Fibroblast of skin of scalp (primary cell): ENCODE data around the gene TMEM204.

Experiments
- DNase-seq: peaks from one replicate; pipeline ENCODE4 v3.0.0-alpha.2; 2013

Gene TMEM204

DNA sequence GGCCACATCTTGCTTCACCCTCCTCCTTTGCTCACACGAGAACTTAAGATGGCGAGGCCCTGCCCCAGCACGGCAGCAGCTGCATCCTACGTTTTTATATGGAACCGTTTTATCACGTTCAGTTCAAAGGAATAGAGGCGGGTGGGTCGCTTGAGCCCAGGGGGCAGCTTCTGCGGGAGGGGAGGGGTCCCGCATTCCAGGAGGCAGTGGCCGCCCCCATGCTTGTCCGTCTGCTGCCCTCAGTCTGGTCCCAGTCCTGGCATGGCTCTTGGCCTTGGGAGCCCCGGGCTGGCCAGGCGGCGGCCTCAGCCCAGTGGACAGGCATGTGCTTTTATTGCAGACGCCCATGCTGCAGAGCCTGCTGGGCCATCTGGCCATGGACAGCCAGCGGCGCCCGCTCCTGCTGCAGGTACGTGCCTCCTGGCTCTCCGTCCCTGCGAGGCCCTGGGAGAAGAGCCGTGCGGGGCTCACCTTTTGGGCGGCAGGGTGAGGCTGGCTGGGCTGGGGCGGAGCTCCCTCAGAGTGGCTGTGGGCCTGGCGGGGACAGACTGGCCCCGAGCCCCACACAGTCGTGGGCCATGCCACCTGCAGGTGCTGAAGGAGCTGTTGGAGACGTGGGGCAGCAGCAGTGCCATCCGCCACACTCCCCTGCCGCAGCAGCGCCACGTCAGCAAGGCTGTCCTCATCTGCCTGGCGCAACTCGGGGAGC lies 33.6 kb upstream of the TMEM204 start:
- no peak for DNase-seq

- DNase-seq: no peak
These were observed 32.9 kb upstream of the TMEM204 start for GRCh38 chr16:1500465-1501150.

DNA sequence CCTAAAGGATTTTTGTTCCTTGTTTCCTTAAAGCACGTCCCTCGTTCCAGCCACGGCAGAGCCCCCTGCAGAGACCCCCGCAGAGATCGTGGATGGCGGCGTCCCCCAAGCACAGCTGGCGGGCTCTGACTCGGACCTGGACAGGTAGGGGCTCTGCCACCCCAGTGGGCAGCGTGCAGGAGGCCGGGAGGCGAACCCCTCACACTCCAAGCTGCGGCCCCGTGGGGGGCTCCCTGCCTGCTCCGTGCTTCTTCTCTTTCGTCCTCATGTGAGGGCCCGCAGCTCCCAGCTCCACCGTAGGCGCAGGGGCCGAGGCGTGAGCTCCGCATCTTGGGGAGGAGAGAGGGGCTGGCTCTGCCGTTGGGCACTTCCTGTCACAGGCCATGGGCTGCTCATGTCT lies 31.8 kb upstream of the TMEM204 start:
- no peak for DNase-seq

DNA sequence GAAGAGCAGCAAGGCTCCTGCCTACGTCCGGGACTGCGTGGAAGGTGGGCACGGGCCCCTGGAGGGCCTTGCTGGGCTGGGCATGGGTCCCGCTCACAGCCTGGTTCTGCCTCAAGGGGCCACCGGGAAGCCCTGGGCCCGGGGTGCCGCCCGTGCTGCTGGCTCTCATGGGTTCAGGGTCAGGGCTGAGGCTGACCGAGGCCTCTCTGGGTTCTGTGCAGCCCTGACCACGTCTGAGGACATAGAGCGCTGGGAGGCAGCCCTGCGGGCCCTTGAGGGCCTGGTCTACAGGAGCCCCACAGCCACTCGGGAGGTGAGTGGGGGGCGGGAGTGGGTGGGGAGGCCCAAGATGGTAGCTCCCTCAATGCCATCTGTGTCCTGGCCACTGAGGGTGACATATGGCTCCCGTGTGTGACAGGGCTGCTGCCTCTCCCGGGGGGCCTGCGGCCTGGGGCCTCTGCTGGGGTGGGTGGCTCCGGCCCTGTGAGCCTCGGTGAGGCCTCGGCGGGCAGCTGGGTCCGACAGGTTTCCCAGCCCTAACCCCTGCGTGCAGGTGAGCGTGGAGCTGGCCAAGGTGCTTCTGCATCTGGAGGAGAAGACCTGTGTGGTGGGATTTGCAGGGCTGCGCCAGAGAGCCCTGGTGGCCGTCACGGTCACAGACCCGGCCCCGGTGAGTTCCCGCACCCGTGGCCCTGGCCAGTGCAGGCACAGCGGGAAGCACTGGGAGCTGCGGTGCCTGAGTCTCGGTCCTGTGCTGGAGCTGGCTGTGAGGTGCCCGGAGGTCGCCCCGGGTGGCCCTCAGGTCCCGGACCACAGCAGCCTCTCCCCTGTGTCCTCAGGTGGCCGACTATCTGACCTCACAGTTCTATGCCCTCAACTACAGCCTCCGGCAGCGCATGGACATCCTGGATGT lies 31.1 kb upstream of the TMEM204 start:
- DNase-seq: no peak

DNA sequence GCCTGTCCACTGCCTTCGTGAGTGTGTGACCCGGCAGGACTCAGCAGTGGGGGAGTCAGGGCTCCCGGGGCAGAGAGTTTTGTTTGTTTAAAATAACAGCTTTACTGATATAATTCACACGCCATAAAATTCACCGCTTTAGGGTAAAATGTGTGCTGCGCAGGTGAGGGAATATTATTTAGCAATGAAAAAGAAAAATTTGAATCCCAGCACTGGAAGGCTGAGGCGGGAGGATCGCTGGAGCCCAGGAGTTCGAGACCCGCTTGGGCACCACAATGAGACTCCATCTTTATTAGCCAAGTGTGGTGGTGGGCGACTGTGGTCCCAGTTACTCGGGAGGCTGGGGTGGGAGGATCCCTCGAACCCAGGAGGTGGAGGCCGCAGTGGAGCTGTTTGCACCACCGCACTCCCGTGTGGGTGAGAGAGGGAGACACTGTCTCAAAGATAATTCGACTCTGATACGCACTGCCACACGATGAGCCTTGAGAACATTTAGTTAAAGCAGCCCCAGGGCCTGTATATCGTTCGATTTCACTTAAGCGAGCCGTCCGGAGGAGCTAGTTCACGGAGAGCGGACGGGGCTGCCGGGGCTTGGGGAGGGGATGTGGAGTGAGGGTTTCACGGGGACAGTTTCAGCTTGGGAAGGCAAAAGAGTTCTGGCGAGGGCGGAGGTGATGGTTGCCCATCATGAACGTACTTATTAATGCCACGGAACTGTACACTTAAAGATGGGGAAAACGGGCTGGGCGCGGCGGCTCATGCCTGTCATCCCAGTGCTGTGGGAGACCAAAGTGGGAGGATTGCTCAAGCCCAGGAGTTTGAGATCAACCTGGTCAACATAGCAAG lies 30.1 kb upstream of the TMEM204 start:
- DNase-seq: no peak

- DNase-seq: no peak
These were observed 28.2 kb upstream of the TMEM204 start for GRCh38 chr16:1505073-1505844.

- no peak for DNase-seq
These were observed 27.6 kb upstream of the TMEM204 start for GRCh38 chr16:1505912-1506311.

DNA sequence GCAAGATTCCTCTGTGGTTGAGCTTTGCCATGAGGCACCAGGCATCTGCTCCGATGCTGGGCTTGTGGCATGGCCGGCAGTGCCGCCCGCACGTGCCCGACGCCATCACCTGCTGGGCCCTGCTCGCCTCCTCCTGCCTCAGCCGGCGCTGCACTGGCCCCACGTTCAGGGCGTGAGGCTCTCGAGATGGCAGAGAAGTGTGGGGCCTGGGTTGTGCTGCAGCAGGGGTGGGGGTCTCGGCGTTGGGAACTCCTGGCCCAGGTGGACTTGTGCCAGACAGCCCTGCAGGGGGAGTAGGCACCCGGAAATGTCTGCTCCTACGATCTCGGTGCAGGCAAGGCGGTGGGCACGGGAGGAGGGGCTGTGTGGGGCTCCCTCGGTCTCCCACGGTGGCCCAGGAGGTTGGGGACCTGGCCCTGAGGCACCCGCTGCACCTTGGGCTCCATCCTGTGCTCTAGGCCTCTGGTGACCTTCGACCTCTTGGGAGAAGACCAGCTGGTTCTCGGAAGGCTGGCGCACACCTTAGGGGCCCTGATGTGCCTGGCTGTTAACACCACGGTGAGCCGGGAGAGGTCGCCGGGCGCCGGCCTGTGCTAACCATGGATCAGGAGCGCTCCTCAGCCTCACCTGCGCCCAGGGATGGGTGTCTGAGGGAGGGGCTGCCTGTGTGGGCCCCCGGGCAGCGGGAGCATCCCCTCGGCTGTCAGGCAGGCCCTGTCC lies 26.8 kb upstream of the TMEM204 start:
- no peak for DNase-seq

DNA sequence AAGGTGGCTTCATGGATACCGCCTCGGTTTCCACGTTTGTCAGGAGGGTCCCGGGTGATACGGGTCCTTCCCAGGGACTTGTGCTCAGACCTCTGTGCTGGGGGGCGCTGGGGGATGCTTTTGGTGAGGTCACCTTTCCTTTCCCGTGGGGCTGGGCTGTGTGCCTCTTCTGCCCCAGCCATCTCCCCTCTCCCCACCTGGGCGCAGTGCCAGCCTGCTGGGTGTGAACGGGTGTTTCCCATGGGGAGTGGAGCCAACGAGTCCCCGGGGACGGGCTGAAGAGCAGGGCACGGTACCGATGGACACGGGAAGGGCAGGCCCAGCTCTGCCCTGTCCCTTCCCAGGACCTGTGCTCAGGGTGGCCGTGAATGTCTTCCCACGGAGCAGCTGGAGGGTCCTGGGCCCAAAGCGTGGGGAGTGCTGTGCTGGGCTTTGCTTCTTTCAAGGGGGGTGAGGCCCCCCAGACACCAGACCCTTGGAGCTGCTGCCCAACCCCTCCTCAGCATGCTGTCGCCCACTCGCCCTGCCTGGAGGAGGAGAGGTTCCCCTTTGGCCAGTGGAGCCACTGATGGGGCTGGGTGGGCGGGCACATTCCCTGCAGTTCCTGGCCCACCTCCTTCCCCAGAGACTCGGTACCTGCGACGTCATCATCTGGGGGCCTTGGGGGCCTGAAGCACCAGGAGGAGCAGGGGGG lies 24.8 kb upstream of the TMEM204 start:
- no peak for DNase-seq

GRCh38 chr16:1509307-1510221 lies 23.9 kb upstream of the TMEM204 start:
- no peak for DNase-seq

DNA sequence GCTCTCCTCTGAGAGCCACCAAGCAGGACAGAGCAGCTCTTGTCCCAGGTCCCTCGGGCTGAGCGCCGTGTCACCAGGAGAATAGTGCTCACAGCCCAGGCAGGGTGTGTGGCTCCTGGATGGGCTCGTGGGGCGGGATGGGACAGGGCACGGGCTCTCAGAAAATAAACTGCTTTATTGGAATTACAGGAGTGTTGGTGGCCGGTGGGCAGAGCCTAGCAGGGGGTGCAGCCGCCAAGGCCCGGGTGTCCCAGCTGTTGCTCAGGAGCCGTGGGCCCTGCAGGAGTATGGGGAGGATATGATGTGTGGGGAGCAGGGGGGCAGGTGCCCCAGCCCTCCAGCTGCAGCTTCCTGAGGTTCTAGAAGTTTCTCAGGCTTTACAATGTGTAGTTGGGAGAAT lies 23.2 kb upstream of the TMEM204 start:
- no peak for DNase-seq

GRCh38 chr16:1510941-1511351 lies 22.5 kb upstream of the TMEM204 start:
- DNase-seq: no peak

DNA sequence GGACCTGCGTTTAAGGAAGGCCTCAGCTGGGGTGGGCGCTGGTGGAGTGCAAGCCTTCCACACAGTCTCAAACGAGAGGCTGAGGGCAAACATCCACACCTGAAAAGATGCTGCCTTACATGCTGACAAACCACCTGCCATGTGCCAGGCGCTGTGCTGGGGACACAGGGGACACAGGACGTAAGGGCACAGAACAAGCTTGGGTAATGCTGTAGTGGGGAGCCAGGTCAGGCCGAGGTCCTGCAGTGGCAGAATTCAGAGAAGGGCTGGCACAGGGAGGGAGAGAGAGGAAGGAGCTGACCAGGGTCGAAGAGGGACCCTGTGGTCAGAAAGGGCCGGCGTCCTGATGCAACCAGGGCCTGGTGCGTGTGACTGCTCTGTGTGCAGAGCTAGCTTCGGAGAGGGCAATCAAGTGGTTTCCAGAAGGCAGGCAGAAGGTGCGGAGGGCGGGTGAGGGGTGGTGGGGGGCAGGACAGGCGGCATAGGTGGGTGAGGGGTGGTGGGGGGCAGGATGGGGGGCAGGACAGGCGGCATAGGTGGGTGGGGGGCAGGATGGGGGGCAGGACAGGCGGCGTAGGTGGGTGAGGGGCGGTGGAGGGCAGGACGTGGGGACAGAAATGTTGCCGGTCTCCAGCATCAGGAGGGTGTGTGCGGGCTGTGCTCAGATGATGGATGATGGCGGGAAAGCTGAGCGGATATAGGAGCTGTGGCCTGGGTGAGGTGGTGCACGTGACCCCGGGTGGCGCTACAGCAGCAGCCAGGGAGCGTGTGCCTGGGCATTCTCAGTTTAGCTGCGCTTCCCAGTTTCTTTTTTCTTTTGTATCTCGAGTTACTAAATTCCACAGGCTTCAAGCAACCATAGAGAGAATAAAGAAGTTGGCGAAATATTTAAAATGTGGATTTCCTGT lies 21.6 kb upstream of the TMEM204 start:
- no peak for DNase-seq

GRCh38 chr16:1512774-1513173 lies 20.7 kb upstream of the TMEM204 start:
- DNase-seq: no peak

- no peak for DNase-seq
These were observed 19.0 kb upstream of the TMEM204 start for GRCh38 chr16:1514507-1514906.

DNA sequence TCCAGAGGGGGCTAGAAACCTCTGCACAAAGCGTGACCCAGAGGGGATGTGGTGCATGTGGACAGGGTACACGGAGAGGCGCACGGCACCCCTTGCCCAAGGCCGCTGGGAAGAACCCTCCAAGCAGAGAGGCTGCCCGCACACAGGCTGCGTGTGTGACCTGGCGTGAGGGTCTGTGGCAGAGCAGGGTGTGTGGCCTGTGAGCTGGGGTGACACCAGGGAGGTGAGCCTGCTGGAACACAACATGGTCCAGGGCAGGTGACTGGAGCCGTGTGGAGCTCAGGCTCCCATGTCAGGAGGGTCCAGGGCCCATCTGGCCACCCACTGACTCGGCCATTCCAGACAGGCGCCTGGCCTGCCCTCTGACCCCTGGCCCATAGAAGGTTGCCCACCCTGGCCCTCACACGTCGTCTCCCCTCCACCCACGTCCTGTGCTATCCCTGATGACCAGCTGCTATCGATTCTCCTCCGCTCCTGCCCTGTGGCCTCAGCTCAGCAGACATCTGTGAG lies 14.8 kb upstream of the TMEM204 start:
- no peak for DNase-seq

DNA sequence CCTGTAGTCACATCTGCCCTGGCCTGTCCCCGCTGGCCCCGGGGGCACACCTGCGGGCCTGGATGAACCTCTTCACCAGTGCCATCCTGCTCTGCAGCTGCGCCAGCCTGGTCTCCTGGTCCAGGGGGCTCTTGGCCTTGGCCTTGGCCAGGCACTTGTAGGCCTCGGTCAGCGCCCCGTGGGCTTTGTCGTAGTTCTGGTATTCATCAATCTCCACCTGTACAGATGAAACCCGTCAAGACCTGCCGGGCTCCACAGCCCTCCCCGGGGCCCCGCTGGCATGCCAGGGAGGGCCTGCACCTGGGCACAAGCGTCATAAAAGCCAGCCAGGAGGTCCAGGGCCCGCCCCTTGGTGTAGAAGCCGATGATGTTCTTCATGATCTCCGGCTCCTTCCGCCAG lies 13.6 kb upstream of the TMEM204 start:
- DNase-seq: no peak

DNA sequence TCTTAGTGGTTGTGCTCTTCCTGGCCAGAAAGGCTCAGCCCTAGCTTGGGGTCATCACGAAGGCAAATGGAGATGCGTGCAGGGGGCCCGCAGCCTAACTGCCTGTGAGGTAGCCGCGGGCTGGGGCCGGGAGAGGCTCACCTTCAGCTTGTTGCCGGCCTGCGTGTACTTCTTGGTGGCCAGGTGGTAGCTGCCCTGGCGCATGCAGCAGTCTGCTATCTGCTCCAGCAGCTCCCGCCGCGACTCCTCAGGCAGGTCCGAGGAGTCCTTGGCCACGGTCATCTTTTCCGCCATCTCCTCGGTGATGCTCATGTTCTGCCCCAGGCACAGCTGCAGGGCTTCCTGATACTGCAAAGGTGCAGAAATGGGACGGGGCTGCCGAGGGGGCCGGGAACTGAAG lies 13.0 kb upstream of the TMEM204 start:
- no peak for DNase-seq
